Measurements from ENCODE around the gene DONSON. TPM values are rescaled to one million over a fixed set of nuclear protein-coding genes. Genes with fewer than 3 reads are reported as not detected.

Gene DONSON
- total RNA-seq, 2 donors from 2014 or later = 11.6 to 16.8 TPM

- intact Hi-C loops (cut with DNase I) = loop anchor here (2.0 kb wide), 1 partner anchor 64 kb away; the partner anchor contains the start of gene TMEM50B
- no peaks in the 10 kb centered on the region for H3K36me3 ChIP-seq
- H3K4me3 ChIP-seq = peak within 1 kb of the TSS; percentile 63 to 65
- H3K27me3 ChIP-seq (replicated peaks; ENCODE audit: insufficient read depth) = no peaks in the 10 kb centered on the region
- WGBS = under 1% methylated on average over 56 of the region's 57 CpGs
- DNase-seq (ENCODE audit: low spot score) = peak; percentile 99
- TF ChIP-seq POLR2A (IDR thresholded peaks at IDR 0.05) (peak; percentile 95), CTCF (IDR thresholded peaks at IDR 0.05) (peak in 1 of 4 experiments; percentile 4), POLR2AphosphoS5 (IDR thresholded peaks at IDR 0.05) (peak; percentile 95)
- no peaks in the 10 kb centered on the region for H3K9me3 ChIP-seq
- H3K4me1 ChIP-seq (replicated peaks) = peaks cover 5% of the 10 kb centered on the region
- H3K27ac ChIP-seq = peak within 1 kb of the TSS; percentile 99
These were observed 45.6 kb downstream of the DONSON start, which contains the start of gene SON for GRCh38 chr21:33542640-33543504. Gene SON (plus strand): TSS chr21:33543038. CDS start chr21:33543093, 55 bp downstream.

- peak; percentile 79 for DNase-seq (ENCODE audit: low spot score)
- Histone ChIP-seq H3K36me3 (no peaks in the 10 kb centered on the region), H3K9me3 (no peaks in the 10 kb centered on the region), H3K4me3 (peak within 1 kb of the TSS; percentile 63 to 65), H3K27ac (peak within 1 kb of the TSS; percentile 99), H3K27me3 (replicated peaks; ENCODE audit: insufficient read depth) (no peaks in the 10 kb centered on the region), H3K4me1 (replicated peaks) (peaks cover 5% of the 10 kb centered on the region)
- intact Hi-C loops (cut with DNase I) = loop anchor here (2.0 kb wide), 1 partner anchor 63 kb away; the partner anchor contains the start of gene TMEM50B
- TF ChIP-seq POLR2A (IDR thresholded peaks at IDR 0.05) (peak; percentile 60), POLR2AphosphoS5 (IDR thresholded peaks at IDR 0.05) (peak; percentile 74), CTCF (IDR thresholded peaks at IDR 0.05) (no peak)
- 1% methylated on average over 49 of the region's 56 CpGs for WGBS
These were observed 46.5 kb downstream of the DONSON start, which contains the start of gene GART for GRCh38 chr21:33541756-33542639. Gene GART (minus strand): TSS chr21:33542117. CDS start chr21:33539315, 2,802 bp downstream.

- H3K4me1 ChIP-seq (replicated peaks) = peaks cover 3% of the 10 kb centered on the region
- no peaks in the 10 kb centered on the region for H3K36me3 ChIP-seq
- no peaks in the 10 kb centered on the region for H3K27me3 ChIP-seq (replicated peaks; ENCODE audit: insufficient read depth)
- H3K4me3 ChIP-seq = peak overlapping the region; percentile 63 to 65
- peak overlapping the region; percentile 99 for H3K27ac ChIP-seq
- no peak for TF ChIP-seq POLR2AphosphoS5 (IDR thresholded peaks at IDR 0.05)
- no peak for TF ChIP-seq POLR2A (IDR thresholded peaks at IDR 0.05)
- TF ChIP-seq CTCF (IDR thresholded peaks at IDR 0.05) = no peak
- 58% methylated on average over 19 of the region's 19 CpGs for whole genome bisulfite sequencing
- intact Hi-C loops (cut with DNase I) = no loop called here
- no peak for DNase-seq (ENCODE audit: low spot score)
- no peaks in the 10 kb centered on the region for H3K9me3 ChIP-seq
These were observed 47.3 kb downstream of the DONSON start for GRCh38 chr21:33541105-33541711.

- H3K4me3 ChIP-seq = no peak overlapping the region
These were observed 47.8 kb downstream of the DONSON start for GRCh38 chr21:33540711-33541104.

More at GRCh38 chr21:33540711-33541104, 47.8 kb downstream of the DONSON start:
- no peaks in the 10 kb centered on the region for H3K36me3 ChIP-seq
- no peak for DNase-seq (ENCODE audit: low spot score)
- H3K9me3 ChIP-seq = no peaks in the 10 kb centered on the region
- intact Hi-C loops (cut with DNase I) = no loop called here
- no peaks in the 10 kb centered on the region for H3K27me3 ChIP-seq (replicated peaks; ENCODE audit: insufficient read depth)
- TF ChIP-seq CTCF (IDR thresholded peaks at IDR 0.05) (no peak), POLR2A (IDR thresholded peaks at IDR 0.05) (no peak), POLR2AphosphoS5 (IDR thresholded peaks at IDR 0.05) (no peak)
- 72% methylated on average over 3 of the region's 3 CpGs for WGBS
- no peaks in the 10 kb centered on the region for H3K4me1 ChIP-seq (replicated peaks)
- no peak overlapping the region for H3K27ac ChIP-seq

Data from prostate gland (tissue), 2 donors.